Sigmoid colon (tissue), 4 donors: Measurements from ENCODE around the gene TJP1.

Source experiments
- EP300 ChIP-seq, 4 donors: sonication (generic); formaldehyde crosslinking; IDR thresholded peaks; one replicate each; pipeline ENCODE4 v1.6.1; 2017; ENCODE audit warnings: antibody characterized with exemption in 4 of 4
- POLR2A ChIP-seq, 2 donors: fragments of 450-650 bp; IDR thresholded peaks; one replicate each; pipeline ENCODE4 v1.6.1; 2016; ENCODE audit warnings: antibody characterized with exemption in 2 of 2, mild to moderate bottlenecking in 2 of 2, moderate library complexity in 2 of 2
- TF ChIP-seq, protein P1 (sequence below), 4 experiments: fragments of 450-650 bp in 3 of 4; fragments of 200-600 bp in 1 of 4; IDR thresholded peaks; one replicate each; pipeline ENCODE4 v1.5.1; 2016 to 2019; ENCODE audit warnings: antibody characterized with exemption in 4 of 4, mild to moderate bottlenecking in 3 of 4, moderate library complexity in 2 of 4

DNA sequence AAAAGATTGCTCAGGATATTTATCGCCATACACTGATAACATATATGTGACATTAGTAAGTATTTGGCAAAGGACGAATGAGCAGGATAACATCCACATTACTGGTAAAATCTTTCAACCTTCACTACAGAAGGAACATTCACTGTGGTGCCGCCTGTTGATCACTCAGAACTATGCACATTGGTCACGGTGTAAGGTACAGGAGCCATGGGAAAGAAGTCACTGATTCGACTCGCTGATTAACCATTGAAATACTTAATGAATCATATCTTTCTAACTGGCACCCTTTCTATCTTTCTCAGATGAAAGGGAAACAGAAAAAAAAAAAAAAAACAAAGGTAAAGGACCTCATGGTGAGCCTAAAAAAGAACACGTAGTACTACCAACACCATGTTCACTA, 68.8 kb downstream of the TJP1 start:
- TF ChIP-seq POLR2A (IDR thresholded peaks at IDR 0.05) (no peak), EP300 (IDR thresholded peaks at IDR 0.05) (no peak)
- TF ChIP-seq, protein P1, sequence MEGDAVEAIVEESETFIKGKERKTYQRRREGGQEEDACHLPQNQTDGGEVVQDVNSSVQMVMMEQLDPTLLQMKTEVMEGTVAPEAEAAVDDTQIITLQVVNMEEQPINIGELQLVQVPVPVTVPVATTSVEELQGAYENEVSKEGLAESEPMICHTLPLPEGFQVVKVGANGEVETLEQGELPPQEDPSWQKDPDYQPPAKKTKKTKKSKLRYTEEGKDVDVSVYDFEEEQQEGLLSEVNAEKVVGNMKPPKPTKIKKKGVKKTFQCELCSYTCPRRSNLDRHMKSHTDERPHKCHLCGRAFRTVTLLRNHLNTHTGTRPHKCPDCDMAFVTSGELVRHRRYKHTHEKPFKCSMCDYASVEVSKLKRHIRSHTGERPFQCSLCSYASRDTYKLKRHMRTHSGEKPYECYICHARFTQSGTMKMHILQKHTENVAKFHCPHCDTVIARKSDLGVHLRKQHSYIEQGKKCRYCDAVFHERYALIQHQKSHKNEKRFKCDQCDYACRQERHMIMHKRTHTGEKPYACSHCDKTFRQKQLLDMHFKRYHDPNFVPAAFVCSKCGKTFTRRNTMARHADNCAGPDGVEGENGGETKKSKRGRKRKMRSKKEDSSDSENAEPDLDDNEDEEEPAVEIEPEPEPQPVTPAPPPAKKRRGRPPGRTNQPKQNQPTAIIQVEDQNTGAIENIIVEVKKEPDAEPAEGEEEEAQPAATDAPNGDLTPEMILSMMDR (IDR thresholded peaks at IDR 0.05): no peak
